ENCODE results near the gene MR1.

MR1 gene

GRCh38 chr1:181100015-181100905, 66.5 kb downstream of the MR1 start:
- Histone ChIP-seq H4K20me1 (ENCODE audit: insufficient read depth) (no peaks in the 10 kb centered on the region), H3K36me3 (ENCODE audit: insufficient read depth) (no peaks in the 10 kb centered on the region), H3K79me2 (ENCODE audit: insufficient read depth, low read depth) (no peaks in the 10 kb centered on the region), H3K27ac (no peak overlapping the region), H3K4me3 (IDR thresholded peaks at IDR 0.05; ENCODE audit: insufficient read depth, low read depth, low read length) (no peak overlapping the region), H3K4me2 (no peak overlapping the region), H3K4me1 (ENCODE audit: low read depth, poor library complexity, severe bottlenecking) (peaks cover 14% of the 10 kb centered on the region), H3K9ac (no peak overlapping the region), H3K27me3 (ENCODE audit: insufficient read depth, low read depth) (no peaks in the 10 kb centered on the region), H2AFZ (ENCODE audit: low read depth) (no peak overlapping the region)
- TF ChIP-seq CTCF (conservative IDR thresholded peaks at IDR 0.05; ENCODE audit: low read depth, low read length), result no peak

GRCh38 chr1:181100934-181101333, 67.2 kb downstream of the MR1 start:
- Histone ChIP-seq H3K36me3 (ENCODE audit: insufficient read depth) (no peaks in the 10 kb centered on the region), H3K4me3 (IDR thresholded peaks at IDR 0.05; ENCODE audit: insufficient read depth, low read depth, low read length) (no peak overlapping the region), H3K4me1 (ENCODE audit: low read depth, poor library complexity, severe bottlenecking) (peaks cover 17% of the 10 kb centered on the region), H3K4me2 (no peak overlapping the region), H3K9ac (no peak overlapping the region), H3K27ac (no peak overlapping the region), H3K27me3 (ENCODE audit: insufficient read depth, low read depth) (peaks cover 3% of the 10 kb centered on the region), H3K79me2 (ENCODE audit: insufficient read depth, low read depth) (no peaks in the 10 kb centered on the region), H2AFZ (ENCODE audit: low read depth) (no peak overlapping the region), H4K20me1 (ENCODE audit: insufficient read depth) (no peaks in the 10 kb centered on the region)
- no peak for TF ChIP-seq CTCF (conservative IDR thresholded peaks at IDR 0.05; ENCODE audit: low read depth, low read length)

GRCh38 chr1:181101581-181102226, 67.9 kb downstream of the MR1 start:
- Histone ChIP-seq H3K79me2 (ENCODE audit: insufficient read depth, low read depth) (no peaks in the 10 kb centered on the region), H3K27ac (no peak overlapping the region), H3K27me3 (ENCODE audit: insufficient read depth, low read depth) (peaks cover 11% of the 10 kb centered on the region), H3K4me1 (ENCODE audit: low read depth, poor library complexity, severe bottlenecking) (peaks cover 20% of the 10 kb centered on the region), H3K36me3 (ENCODE audit: insufficient read depth) (no peaks in the 10 kb centered on the region), H2AFZ (ENCODE audit: low read depth) (no peak overlapping the region), H4K20me1 (ENCODE audit: insufficient read depth) (no peaks in the 10 kb centered on the region), H3K4me2 (no peak overlapping the region), H3K9ac (no peak overlapping the region), H3K4me3 (IDR thresholded peaks at IDR 0.05; ENCODE audit: insufficient read depth, low read depth, low read length) (no peak overlapping the region)
- no peak for TF ChIP-seq CTCF (conservative IDR thresholded peaks at IDR 0.05; ENCODE audit: low read depth, low read length)

- no peak overlapping the region for H3K4me2 ChIP-seq
- no peak overlapping the region for H3K9ac ChIP-seq
- peaks cover 20% of the 10 kb centered on the region for H3K4me1 ChIP-seq (ENCODE audit: low read depth, poor library complexity, severe bottlenecking)
- no peak overlapping the region for H2AFZ ChIP-seq (ENCODE audit: low read depth)
- H4K20me1 ChIP-seq (ENCODE audit: insufficient read depth), result no peaks in the 10 kb centered on the region
- H3K4me3 ChIP-seq (IDR thresholded peaks at IDR 0.05; ENCODE audit: insufficient read depth, low read depth, low read length), result no peak overlapping the region
- no peak for TF ChIP-seq CTCF (conservative IDR thresholded peaks at IDR 0.05; ENCODE audit: low read depth, low read length)
- H3K27me3 ChIP-seq (ENCODE audit: insufficient read depth, low read depth), result peaks cover 22% of the 10 kb centered on the region
- no peak overlapping the region for H3K27ac ChIP-seq
- H3K36me3 ChIP-seq (ENCODE audit: insufficient read depth), result no peaks in the 10 kb centered on the region
- H3K79me2 ChIP-seq (ENCODE audit: insufficient read depth, low read depth), result no peaks in the 10 kb centered on the region
Measured at GRCh38 chr1:181102841-181103240, 69.1 kb downstream of the MR1 start.
